T follicular helper cell (primary cell): ENCODE data around the gene SNX24.
"Not testable (repeated sequence)": the region's sequence is repeated elsewhere in the genome, so short reads cannot be mapped to it uniquely, and the experiment has no call there.

Experiments used
- DNase-seq: peaks from one replicate; pipeline ENCODE4 v3.0.0-alpha.2; 2020; ENCODE audit warnings: low read depth

Gene SNX24

GRCh38 chr5:122871661-122872060 is 26.2 kb downstream of the SNX24 start:
- no peak for DNase-seq

- no peak for DNase-seq
Measured at GRCh38 chr5:122874179-122874875, 28.9 kb downstream of the SNX24 start.

GRCh38 chr5:122877518-122877917 is 32.1 kb downstream of the SNX24 start:
- no peak for DNase-seq

GRCh38 chr5:122879076-122879475 is 33.7 kb downstream of the SNX24 start:
- DNase-seq: no peak

- no peak for DNase-seq
Measured at GRCh38 chr5:122880170-122880689, 34.8 kb downstream of the SNX24 start.

- DNase-seq: no peak
Measured at GRCh38 chr5:122880749-122881148, 35.3 kb downstream of the SNX24 start.

DNA sequence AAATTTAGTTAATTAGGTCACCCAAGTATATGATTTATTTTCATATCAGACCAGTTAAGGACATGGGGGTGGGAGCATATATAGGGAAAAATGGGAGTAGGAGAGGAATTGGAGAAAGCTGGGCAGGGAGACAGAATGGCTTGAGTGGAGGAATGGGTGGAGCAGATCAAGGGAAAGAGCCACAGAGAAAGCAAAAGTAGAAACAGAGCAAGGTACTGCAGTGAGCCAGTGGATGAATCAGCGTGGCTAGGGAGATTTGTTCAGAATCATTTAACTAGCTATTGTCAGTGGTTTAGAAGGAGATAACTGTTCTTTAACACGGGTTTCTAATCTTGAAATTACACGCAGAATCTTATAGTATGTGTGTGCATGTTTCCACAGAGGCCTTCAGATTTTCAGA is 37.4 kb downstream of the SNX24 start:
- DNase-seq: no peak

GRCh38 chr5:122885045-122885517 is 39.7 kb downstream of the SNX24 start:
- no peak for DNase-seq

DNA sequence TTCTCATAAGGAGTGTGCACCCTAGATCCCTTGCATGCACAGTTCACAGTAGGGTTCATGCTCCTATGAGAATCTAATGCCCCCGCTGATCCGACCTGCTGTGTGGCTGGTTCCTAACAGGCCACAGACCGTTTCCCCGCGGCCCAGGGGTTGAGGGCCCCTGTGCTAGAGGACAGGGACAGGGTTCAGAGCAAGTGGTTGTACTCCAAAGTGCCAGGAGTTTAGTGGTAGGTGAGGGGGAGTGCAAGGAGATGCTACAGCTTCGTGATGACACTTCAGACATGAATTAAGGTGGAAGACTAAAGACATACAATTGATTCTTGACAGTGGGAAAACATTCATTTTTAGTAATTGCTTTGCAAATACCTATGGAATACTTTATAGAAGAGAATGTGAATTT is 40.5 kb downstream of the SNX24 start:
- DNase-seq: no peak

GRCh38 chr5:122895141-122895540 is 49.7 kb downstream of the SNX24 start:
- no peak for DNase-seq

- no peak for DNase-seq
Measured at GRCh38 chr5:122896598-122897282, 51.3 kb downstream of the SNX24 start.

DNA sequence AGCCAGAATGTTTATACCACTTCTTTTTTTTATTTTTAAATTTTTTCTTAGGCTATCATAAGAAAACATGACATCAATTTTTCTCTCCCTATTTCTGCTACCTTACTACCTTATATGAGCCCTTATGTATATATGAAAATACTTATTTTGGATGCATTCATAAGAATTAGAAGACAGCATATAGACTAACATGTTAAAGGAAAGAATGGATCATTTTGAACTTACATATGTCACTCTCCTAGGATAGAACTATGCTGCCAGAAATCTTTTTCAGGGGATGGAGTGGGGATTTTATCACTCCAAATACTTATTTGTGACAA is 51.8 kb downstream of the SNX24 start:
- DNase-seq: no peak

DNA sequence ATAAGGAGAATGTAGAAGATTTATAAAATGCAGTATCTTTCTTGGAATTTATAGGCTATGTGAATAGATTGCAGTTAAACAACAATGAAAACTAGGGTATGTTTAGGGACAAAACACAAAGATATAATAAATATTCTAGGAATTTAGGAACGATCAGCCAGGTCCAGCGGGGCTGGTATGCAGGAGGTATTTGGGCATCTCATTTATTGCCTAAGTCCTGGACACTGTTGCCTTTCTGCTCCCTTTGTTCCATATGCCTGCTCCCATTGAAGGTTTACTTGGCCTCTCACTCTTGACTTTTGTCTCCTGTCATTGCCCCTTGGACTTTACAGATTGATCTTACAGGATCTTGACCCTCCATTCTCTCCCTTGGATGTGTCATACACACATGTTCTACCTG is 55.9 kb downstream of the SNX24 start:
- DNase-seq: no peak

DNA sequence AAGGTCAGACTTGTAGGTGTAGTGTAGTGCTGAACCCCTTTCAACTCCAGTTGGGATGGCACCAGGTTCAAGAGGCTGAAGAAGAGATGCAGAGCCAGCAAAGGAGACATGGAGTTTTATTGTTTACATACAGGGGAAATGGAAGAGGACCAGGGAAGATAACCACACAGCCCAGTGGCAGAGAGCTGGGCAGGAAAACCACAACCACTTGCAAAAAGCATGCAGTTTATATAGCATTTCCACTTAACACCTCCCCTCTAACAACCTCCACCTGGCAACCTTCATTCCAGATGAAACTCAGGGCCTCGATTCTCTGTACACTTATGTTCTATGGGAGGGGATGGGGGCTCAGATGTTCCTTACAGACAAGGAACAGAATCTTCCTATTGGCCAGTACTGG is 56.9 kb downstream of the SNX24 start:
- DNase-seq: no peak

GRCh38 chr5:122906768-122907167 is 61.4 kb downstream of the SNX24 start:
- DNase-seq: no peak

DNA sequence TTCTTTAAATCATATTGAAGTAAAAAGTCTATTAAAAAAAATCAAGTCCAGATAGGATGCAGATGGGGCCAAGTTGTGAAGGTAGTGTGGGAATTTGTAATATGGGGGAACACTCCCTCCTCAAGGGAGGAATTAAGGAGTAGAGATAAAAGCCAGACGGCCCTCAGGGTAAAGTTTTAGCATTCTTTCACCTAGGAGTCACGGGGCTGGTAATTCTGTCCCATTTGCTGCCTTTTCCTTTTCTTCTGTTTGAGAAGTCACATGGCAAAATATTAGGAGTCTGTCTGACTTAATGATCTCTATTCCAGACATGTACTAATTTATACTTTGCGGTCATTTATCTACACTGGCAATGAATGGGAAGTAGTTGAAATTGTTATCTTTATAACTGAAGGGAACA is 61.9 kb downstream of the SNX24 start:
- no peak for DNase-seq

GRCh38 chr5:122908108-122908507 is 62.7 kb downstream of the SNX24 start:
- no peak for DNase-seq

DNA sequence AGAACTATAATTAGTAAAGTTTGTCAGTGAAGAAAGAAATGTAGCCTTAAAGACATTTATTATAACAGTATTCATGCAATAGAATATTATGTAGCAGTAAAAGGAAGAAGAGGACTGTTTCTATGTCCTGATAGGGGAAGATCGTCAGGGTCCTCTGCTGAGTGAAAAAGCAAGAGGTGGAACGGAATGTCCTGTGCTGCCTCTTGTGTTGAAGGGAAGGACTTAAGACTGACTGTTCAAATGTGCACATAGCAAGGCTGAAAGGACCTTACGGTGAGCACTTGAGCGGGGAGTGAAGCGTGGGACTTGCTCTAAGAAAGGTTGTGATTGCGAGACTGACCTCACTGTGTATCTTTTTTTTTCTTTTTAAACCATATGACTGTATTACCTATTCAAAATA is 63.2 kb downstream of the SNX24 start:
- DNase-seq: no peak

DNA sequence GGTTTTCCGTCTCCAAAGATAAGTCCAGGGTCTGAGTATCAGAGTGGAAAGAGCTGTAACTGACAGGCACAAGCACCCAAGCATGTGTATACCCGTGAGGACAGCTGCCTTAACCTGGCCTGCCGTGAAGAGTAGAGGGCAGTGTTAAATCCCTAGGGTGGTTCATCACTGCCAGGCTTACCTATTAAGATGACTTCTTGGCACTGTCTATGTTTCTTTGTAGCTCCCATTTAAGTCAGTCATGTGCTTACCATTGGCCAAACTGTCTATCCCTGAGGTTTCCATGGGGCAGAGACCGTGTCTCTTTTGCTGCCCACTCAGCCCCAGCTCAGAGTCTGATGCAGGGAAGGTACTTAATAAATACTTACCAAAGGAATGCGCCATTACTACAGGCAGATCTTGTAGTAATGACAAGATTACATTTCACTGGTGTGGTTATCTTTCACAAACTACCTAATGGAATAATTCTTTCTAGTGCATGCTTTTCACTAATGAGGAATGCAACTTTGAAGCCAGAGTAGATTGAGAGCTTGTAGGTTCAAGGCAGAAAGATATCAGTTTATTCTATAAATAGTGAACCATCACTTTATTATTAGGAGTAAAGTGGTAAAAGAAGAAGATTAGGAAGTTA is 64.2 kb downstream of the SNX24 start:
- DNase-seq: no peak

- not testable (repeated sequence) for DNase-seq
Measured at GRCh38 chr5:122913436-122913835, 68.0 kb downstream of the SNX24 start.

GRCh38 chr5:122915717-122916461 is 70.5 kb downstream of the SNX24 start:
- DNase-seq: no peak

- no peak for DNase-seq
Measured at GRCh38 chr5:122916490-122916889, 71.1 kb downstream of the SNX24 start.
